Osteoblast (primary cell): ENCODE measurements around the gene FAS. TPM values are rescaled to one million over a fixed set of nuclear protein-coding genes. Genes with fewer than 3 reads are reported as not detected.

Source experiments
- DNase-seq: peaks from one replicate; pipeline ENCODE4 v3.0.0; 2011; ENCODE audit warnings: low spot score, mixed read lengths; ENCODE audit not compliant: insufficient read length; ENCODE audit errors: missing footprints
- H2AFZ ChIP-seq: 2 replicates; pipeline ENCODE4 v1.6.0; 2011; ENCODE audit warnings: mild to moderate bottlenecking, low read length
- H3K27ac ChIP-seq: 2 replicates; pipeline ENCODE4 v1.5.1; 2011; ENCODE audit warnings: mild to moderate bottlenecking, low read depth, low read length, moderate library complexity
- H3K27me3 ChIP-seq: 2 replicates; pipeline ENCODE4 v1.6.0; 2012; ENCODE audit warnings: mild to moderate bottlenecking, control low read depth, inconsistent platforms, low read length, moderate library complexity; ENCODE audit not compliant: insufficient read depth
- H3K36me3 ChIP-seq: 2 replicates; pipeline ENCODE4 v1.5.1; 2011; ENCODE audit warnings: mild to moderate bottlenecking, low read length, control low read depth, moderate library complexity; ENCODE audit not compliant: insufficient read depth
- H3K4me1 ChIP-seq: 2 replicates; pipeline ENCODE4 v1.5.1; 2011; ENCODE audit warnings: mild to moderate bottlenecking, low read length, control low read depth, moderate library complexity; ENCODE audit not compliant: insufficient read depth
- H3K4me2 ChIP-seq: 2 replicates; pipeline ENCODE4 v1.6.0; 2011; ENCODE audit warnings: mild to moderate bottlenecking, low read length; ENCODE audit not compliant: insufficient read depth
- H3K4me3 ChIP-seq: fragments of 200-600 bp; sonication (generic); 3 replicates; pipeline ENCODE4 v1.5.1; 2012; ENCODE audit warnings: mild to moderate bottlenecking, low read length, inconsistent platforms; ENCODE audit not compliant: insufficient read depth
- H3K79me2 ChIP-seq: 2 replicates; pipeline ENCODE4 v1.6.0; 2012; ENCODE audit warnings: mild to moderate bottlenecking, low read length, control low read depth, inconsistent platforms; ENCODE audit not compliant: insufficient read depth
- H3K9me3 ChIP-seq: 2 replicates; pipeline ENCODE4 v1.5.1; 2011; ENCODE audit warnings: low read depth, low read length, control low read depth
- H4K20me1 ChIP-seq: 2 replicates; pipeline ENCODE4 v1.6.0; 2012; ENCODE audit warnings: mild to moderate bottlenecking, low read length, control low read depth; ENCODE audit not compliant: insufficient read depth
- CTCF ChIP-seq: IDR thresholded peaks from 2 replicates; pipeline ENCODE4 v1.5.1; 2011; ENCODE audit warnings: mild to moderate bottlenecking, low read depth, low read length, moderate library complexity; ENCODE audit errors: extremely low read depth
- total RNA-seq: library from RNA; depleted of rRNA; stranded (reverse); fragments of >200 nt; gene quantifications from 2 replicates; pipeline ENCODE4 v1.2.3, GENCODE V29; 2012

The FAS gene
- total RNA-seq, 1 donor: 49.6 TPM

- peaks cover 32% of the 10 kb centered on the region for H3K79me2 ChIP-seq
- H3K4me1 ChIP-seq: peaks cover 22% of the 10 kb centered on the region
- no peak overlapping the region for H3K4me3 ChIP-seq
- H3K4me2 ChIP-seq: no peak overlapping the region
- no peaks in the 10 kb centered on the region for H3K9me3 ChIP-seq
- no peak for DNase-seq
- no peaks in the 10 kb centered on the region for H3K27me3 ChIP-seq
- H4K20me1 ChIP-seq: no peaks in the 10 kb centered on the region
- no peak for TF ChIP-seq CTCF
- H3K27ac ChIP-seq: no peak overlapping the region
- H2AFZ ChIP-seq: no peak overlapping the region
- H3K36me3 ChIP-seq: peaks cover 48% of the 10 kb centered on the region
Measured at GRCh38 chr10:88946200-88946599, 44.4 kb upstream of the FAS start.

GRCh38 chr10:88946965-88947590 lies 43.5 kb upstream of the FAS start:
- no peak for DNase-seq
- no peak for TF ChIP-seq CTCF
- H3K4me3 ChIP-seq: no peak overlapping the region
- H4K20me1 ChIP-seq: no peaks in the 10 kb centered on the region
- no peak overlapping the region for H3K4me2 ChIP-seq
- H3K27me3 ChIP-seq: no peaks in the 10 kb centered on the region
- peaks cover 29% of the 10 kb centered on the region for H3K4me1 ChIP-seq
- H3K79me2 ChIP-seq: peaks cover 32% of the 10 kb centered on the region
- no peak overlapping the region for H2AFZ ChIP-seq
- no peaks in the 10 kb centered on the region for H3K9me3 ChIP-seq
- peaks cover 39% of the 10 kb centered on the region for H3K36me3 ChIP-seq
- no peak overlapping the region for H3K27ac ChIP-seq

- Histone ChIP-seq H3K4me1 (peaks cover 45% of the 10 kb centered on the region), H4K20me1 (no peaks in the 10 kb centered on the region), H3K27ac (no peak overlapping the region), H3K36me3 (peaks cover 21% of the 10 kb centered on the region), H3K4me3 (peak overlapping the region; percentile 31), H3K4me2 (peak overlapping the region; percentile 8), H3K9me3 (no peaks in the 10 kb centered on the region), H3K79me2 (peaks cover 32% of the 10 kb centered on the region), H2AFZ (no peak overlapping the region), H3K27me3 (no peaks in the 10 kb centered on the region)
- TF ChIP-seq CTCF: no peak
- no peak for DNase-seq
Measured at GRCh38 chr10:88949051-88949450, 41.5 kb upstream of the FAS start.

- no peaks in the 10 kb centered on the region for H4K20me1 ChIP-seq
- peak overlapping the region; percentile 45 for H2AFZ ChIP-seq
- no peak for DNase-seq
- H3K4me2 ChIP-seq: peak overlapping the region; percentile 77
- H3K27me3 ChIP-seq: no peaks in the 10 kb centered on the region
- peak overlapping the region; percentile 78 for H3K27ac ChIP-seq
- TF ChIP-seq CTCF: no peak
- H3K4me3 ChIP-seq: peak overlapping the region; percentile 63
- H3K79me2 ChIP-seq: peaks cover 32% of the 10 kb centered on the region
- H3K36me3 ChIP-seq: peaks cover 15% of the 10 kb centered on the region
- H3K4me1 ChIP-seq: peaks cover 45% of the 10 kb centered on the region
- H3K9me3 ChIP-seq: no peaks in the 10 kb centered on the region
Measured at GRCh38 chr10:88949912-88950837, 40.4 kb upstream of the FAS start.
